Measurements from ENCODE around the gene PIGW. TPM values are rescaled to one million over a fixed set of nuclear protein-coding genes. Genes with fewer than 3 reads are reported as not detected.

Gene PIGW
- total and polyA plus RNA-seq, 10 of the 15 experiments (the other 5 are each of a cell fraction or from before 2014, with no cell fraction given): 6.0 to 31.5 (median 13.8) TPM

GRCh38 chr17:36494674-36495073, 40.1 kb upstream of the PIGW start:
- in situ Hi-C loops (cut with MboI) (loop anchor here (25.0 kb wide), 1 partner anchor 357 kb away; no protein-coding TSS in a partner anchor), intact Hi-C loops (cut with micrococcal nuclease; ENCODE audit: unreplicated experiment) (no loop called here)
- no peak overlapping the region for H2AFZ ChIP-seq (ENCODE audit: control insufficient read depth, low read depth, low read length)
- TF ChIP-seq ELK1 (IDR thresholded peaks at IDR 0.05; ENCODE audit: low read depth, low read length) (no peak), ZBTB4 (CRISPR knock-in tag; IDR thresholded peaks at IDR 0.05) (no peak), ZBTB11 (CRISPR knock-in tag; IDR thresholded peaks at IDR 0.05) (no peak), EP300 (IDR thresholded peaks at IDR 0.05; ENCODE audit: borderline replicate concordance in 1 of 2, control insufficient read depth in 1 of 2, low read depth in 2 of 2, low read length in 2 of 2) (no peak), CBX3 (IDR thresholded peaks at IDR 0.05; ENCODE audit: borderline replicate concordance, low read depth) (no peak), RUNX3 (IDR thresholded peaks at IDR 0.05; ENCODE audit: low read length) (no peak), MLLT1 (IDR thresholded peaks at IDR 0.05) (no peak), PRDM15 (CRISPR knock-in tag; IDR thresholded peaks at IDR 0.05) (no peak), SUPT20H (IDR thresholded peaks at IDR 0.05; ENCODE audit: borderline replicate concordance, control insufficient read depth, low read depth, low read length) (no peak)

More at GRCh38 chr17:36494674-36495073, 40.1 kb upstream of the PIGW start:
- Histone ChIP-seq H3K27me3 (replicated peaks in 1 of 2; ENCODE audit: control insufficient read depth in 2 of 2, insufficient read depth in 2 of 2, low read length in 1 of 2) (no peaks in the 10 kb centered on the region), H3K9me3 (replicated peaks; ENCODE audit: control insufficient read depth, insufficient read depth, low read length) (no peaks in the 10 kb centered on the region), H3K27ac (ENCODE audit: control insufficient read depth, insufficient read depth) (no peak overlapping the region), H4K20me1 (ENCODE audit: control insufficient read depth, insufficient read depth) (no peaks in the 10 kb centered on the region), H3K4me3 (no peak overlapping the region), H3K36me3 (ENCODE audit: control insufficient read depth in 2 of 2, insufficient read depth in 2 of 2, low read length in 1 of 2) (peaks cover 11 to 31% of the 10 kb centered on the region in 2 experiments), H3K4me2 (ENCODE audit: control insufficient read depth, insufficient read depth) (no peak overlapping the region), H3K79me2 (ENCODE audit: control insufficient read depth, insufficient read depth, low read length) (no peaks in the 10 kb centered on the region; the same call in none of the 2 replicates), H3K4me1 (ENCODE audit: control insufficient read depth, insufficient read depth, low read length) (no peaks in the 10 kb centered on the region), H3K9ac (ENCODE audit: control insufficient read depth, insufficient read depth, low read length) (no peak overlapping the region)
- ATAC-seq: no peak
- 97% methylated on average over 5 of the region's 5 CpGs for WGBS (ENCODE audit: insufficient coverage, insufficient replicate concordance, low lambda C conversion rate, missing lambda C conversion rate)
- ChIA-PET SMC1A (ENCODE audit: uncharacterized antibody, unreplicated experiment) (interaction anchor here (1.4 kb wide), 1 partner anchor 108 kb away, joined by 3 read pairs; no protein-coding TSS in a partner anchor), RAD21 (ENCODE audit: unreplicated experiment) (no interaction called here), POLR2A (no interaction called here), CTCF (interaction anchor here (1.1 to 1.6 kb wide), 2 partner anchors 12 to 40 kb away, joined by 4 to 5 read pairs; partner anchors contain the start of genes MYO19 and PIGW)
- BruUV-seq (replicated peaks): no TSS peak
- FAIRE-seq: no peak
- DNase-seq (ENCODE audit: low read depth, low spot score): no peak
